H1 (cell line): ENCODE data around the gene WBP1L. TPM values are rescaled to one million over a fixed set of nuclear protein-coding genes. Genes with fewer than 3 reads are reported as not detected.

Source experiments
- JUN ChIP-seq: IDR thresholded peaks from 2 replicates; pipeline ENCODE4 v1.6.1; 2011; ENCODE audit warnings: low read depth, mild to moderate bottlenecking, improper control_type of control experiment, low read length
- KDM4A ChIP-seq: IDR thresholded peaks from one replicate; pipeline ENCODE4 v1.7.1; 2012; ENCODE audit warnings: low read depth, mild to moderate bottlenecking, moderate library complexity, low read length, inconsistent platforms; ENCODE audit not compliant: severe bottlenecking
- MAFK ChIP-seq: IDR thresholded peaks from 2 replicates; pipeline ENCODE4 v1.6.1; 2012; ENCODE audit warnings: low read depth, mild to moderate bottlenecking, improper control_type of control experiment, low read length
- RFX5 ChIP-seq: IDR thresholded peaks from 2 replicates; pipeline ENCODE4 v1.6.1; 2011; ENCODE audit warnings: low read depth, low read length, improper control_type of control experiment, borderline replicate concordance
- RXRA ChIP-seq: IDR thresholded peaks from 2 replicates; pipeline ENCODE4 v1.6.1; 2011; ENCODE audit warnings: low read depth, mild to moderate bottlenecking, low read length, moderate library complexity; ENCODE audit not compliant: insufficient read depth
- ZNF274 ChIP-seq: IDR thresholded peaks from 2 replicates; pipeline ENCODE4 v1.7.0; 2012; ENCODE audit warnings: low read length, borderline replicate concordance; ENCODE audit errors: extremely low read depth
- polyA plus RNA-seq, 7 experiments: library from polyadenylated mRNA; depleted of rRNA in 3 of 7; stranded (reverse) in 5 of 7; unstranded in 2 of 7; fragments of >200 nt in 5 of 7; fragments of 200-250 nt in 2 of 7; gene quantifications; 1 replicate in 5 of 7; 2 replicates in 1 of 7; 4 replicates in 1 of 7; pipeline versions ENCODE4 v1.2.1 to v1.2.3, GENCODE V29; 2011 to 2013; ENCODE audit warnings: missing spikeins in 2 of 7, mixed read lengths in 2 of 7
- total RNA-seq: library from RNA; stranded (reverse); fragmentation: NEBNext Ultra II Directional; extraction: Animal tissue kit (Norgen Biotek cat#: 25700); gene quantifications from 2 replicates; pipeline ENCODE4 v1.2.1, GENCODE V29; 2021
- TF ChIP-seq, protein P1 (sequence below): IDR thresholded peaks from 2 replicates; pipeline ENCODE4 v1.6.1; 2012; ENCODE audit warnings: inconsistent platforms

The WBP1L gene
- total and polyA plus RNA-seq, 2 of the 8 experiments (the other 6 are each of a cell fraction or from before 2014, with no cell fraction given): 26.6 to 29.9 TPM

DNA sequence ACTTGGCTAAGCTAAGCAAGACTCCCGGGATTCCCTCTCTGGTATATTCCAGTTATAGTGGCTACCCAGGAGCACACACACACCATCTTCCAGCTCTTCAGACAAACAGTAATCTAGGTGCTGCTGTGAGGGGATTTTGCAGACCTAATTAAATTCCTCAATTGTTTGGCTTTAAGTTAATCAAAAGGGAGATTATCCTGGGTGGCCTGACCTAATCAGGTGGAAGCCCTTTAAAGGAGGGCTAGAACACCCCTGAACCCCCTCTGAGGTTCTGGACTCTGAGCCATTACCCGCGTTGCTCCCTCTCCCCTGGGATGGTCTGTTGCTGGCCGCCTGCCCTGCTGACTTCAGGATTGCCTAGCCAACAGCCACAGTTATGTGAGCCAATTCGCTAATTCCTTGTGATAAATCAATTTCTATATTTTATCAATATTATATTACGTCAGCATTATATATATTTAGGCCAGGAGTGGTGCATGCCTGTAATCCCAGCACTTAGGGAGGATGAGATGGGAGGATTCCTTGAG, 22.9 kb upstream of the WBP1L start (continued):
- TF ChIP-seq KDM4A (no peak), RXRA (no peak), RFX5 (no peak), ZNF274 (no peak), JUN (no peak), MAFK (no peak)
- TF ChIP-seq, protein P1, sequence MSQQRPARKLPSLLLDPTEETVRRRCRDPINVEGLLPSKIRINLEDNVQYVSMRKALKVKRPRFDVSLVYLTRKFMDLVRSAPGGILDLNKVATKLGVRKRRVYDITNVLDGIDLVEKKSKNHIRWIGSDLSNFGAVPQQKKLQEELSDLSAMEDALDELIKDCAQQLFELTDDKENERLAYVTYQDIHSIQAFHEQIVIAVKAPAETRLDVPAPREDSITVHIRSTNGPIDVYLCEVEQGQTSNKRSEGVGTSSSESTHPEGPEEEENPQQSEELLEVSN: no peak
